Right renal pelvis (tissue), 4 donors: ENCODE measurements around the gene BMF. TPM values are rescaled to one million over a fixed set of nuclear protein-coding genes. Genes with fewer than 3 reads are reported as not detected.
"Not testable (repeated sequence)": the region's sequence is repeated elsewhere in the genome, so short reads cannot be mapped to it uniquely, and the experiment has no call there.

Experiments
- DNase-seq, 4 donors: peaks; one replicate each; pipeline ENCODE4 v3.0.0-alpha.2; 2013; ENCODE audit warnings: low read depth in 4 of 4, low spot score in 3 of 4, missing footprints in 1 of 4
- polyA plus RNA-seq, 4 donors: library from polyadenylated mRNA; unstranded; fragments of 120-200 nt; gene quantifications; one replicate each; pipeline ENCODE4 v1.2.1, GENCODE V29; 2013; ENCODE audit not compliant: insufficient read length in 4 of 4

BMF gene
- 10 to 100 TPM; 39.0 to 43.6 (median 42.2) TPM for polyA plus RNA-seq

- peak; percentile 97 to 99 (median 98) for DNase-seq
These were observed at the start of gene BMF for GRCh38 chr15:40108855-40109735. BMF (minus strand) TSS chr15:40108879; CDS start chr15:40106086, 2,793 bp downstream.

GRCh38 chr15:40157778-40158447 is 49.2 kb upstream of the BMF start:
- DNase-seq = no peak

GRCh38 chr15:40155270-40155910 is 46.7 kb upstream of the BMF start:
- DNase-seq = peak in 1 of 4 donors; percentile 51

DNA sequence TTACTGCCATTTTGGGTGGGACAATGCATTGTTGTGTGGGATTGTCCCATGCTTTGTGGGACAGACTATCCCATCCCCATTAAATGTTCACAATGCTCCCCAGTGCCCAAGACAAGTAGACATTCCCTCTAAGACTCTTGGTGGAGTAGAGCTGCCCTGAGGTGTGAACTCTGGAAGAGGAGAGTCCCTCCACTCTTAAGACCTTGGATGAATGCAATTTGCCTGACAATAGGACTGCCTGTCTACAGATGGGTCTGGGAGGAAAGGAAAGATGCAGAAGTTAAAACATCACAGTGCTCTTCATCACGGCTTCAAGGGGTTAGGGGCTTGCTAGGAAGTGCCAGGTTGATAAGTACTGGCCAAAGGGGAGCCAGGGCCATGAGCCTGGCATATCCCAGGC is 46.1 kb upstream of the BMF start:
- not testable (repeated sequence) for DNase-seq

DNA sequence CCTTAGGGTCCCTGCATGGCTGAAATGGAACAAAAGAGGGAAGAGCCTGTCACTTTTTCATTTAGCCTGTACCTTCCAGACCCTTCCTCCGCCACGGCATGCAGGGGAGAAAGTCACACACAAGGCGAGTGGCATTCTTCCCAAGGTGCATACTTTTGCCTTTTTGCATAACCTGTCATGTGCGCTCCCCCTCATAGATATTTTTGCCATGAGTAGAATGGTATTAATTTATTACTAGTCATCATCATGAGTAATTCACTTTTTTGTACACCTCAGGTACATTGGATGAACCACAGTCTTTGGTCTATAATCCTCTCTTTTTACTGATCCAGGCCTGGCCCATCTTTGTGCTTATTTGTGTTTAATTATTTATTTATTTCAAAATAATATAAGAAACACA is 43.3 kb upstream of the BMF start:
- DNase-seq = no peak

- DNase-seq = no peak
These were observed 42.8 kb upstream of the BMF start for GRCh38 chr15:40151499-40151898.

GRCh38 chr15:40150163-40150925 is 41.7 kb upstream of the BMF start:
- no peak for DNase-seq

- no peak for DNase-seq
These were observed 40.7 kb upstream of the BMF start for GRCh38 chr15:40149339-40149738.

- no peak for DNase-seq
These were observed 37.4 kb upstream of the BMF start for GRCh38 chr15:40146037-40146436.

GRCh38 chr15:40142428-40142827 is 33.7 kb upstream of the BMF start:
- DNase-seq = no peak

- not testable (repeated sequence) for DNase-seq
These were observed 29.5 kb upstream of the BMF start for GRCh38 chr15:40138201-40138570.

GRCh38 chr15:40137303-40138200 is 28.9 kb upstream of the BMF start:
- DNase-seq = no peak

DNA sequence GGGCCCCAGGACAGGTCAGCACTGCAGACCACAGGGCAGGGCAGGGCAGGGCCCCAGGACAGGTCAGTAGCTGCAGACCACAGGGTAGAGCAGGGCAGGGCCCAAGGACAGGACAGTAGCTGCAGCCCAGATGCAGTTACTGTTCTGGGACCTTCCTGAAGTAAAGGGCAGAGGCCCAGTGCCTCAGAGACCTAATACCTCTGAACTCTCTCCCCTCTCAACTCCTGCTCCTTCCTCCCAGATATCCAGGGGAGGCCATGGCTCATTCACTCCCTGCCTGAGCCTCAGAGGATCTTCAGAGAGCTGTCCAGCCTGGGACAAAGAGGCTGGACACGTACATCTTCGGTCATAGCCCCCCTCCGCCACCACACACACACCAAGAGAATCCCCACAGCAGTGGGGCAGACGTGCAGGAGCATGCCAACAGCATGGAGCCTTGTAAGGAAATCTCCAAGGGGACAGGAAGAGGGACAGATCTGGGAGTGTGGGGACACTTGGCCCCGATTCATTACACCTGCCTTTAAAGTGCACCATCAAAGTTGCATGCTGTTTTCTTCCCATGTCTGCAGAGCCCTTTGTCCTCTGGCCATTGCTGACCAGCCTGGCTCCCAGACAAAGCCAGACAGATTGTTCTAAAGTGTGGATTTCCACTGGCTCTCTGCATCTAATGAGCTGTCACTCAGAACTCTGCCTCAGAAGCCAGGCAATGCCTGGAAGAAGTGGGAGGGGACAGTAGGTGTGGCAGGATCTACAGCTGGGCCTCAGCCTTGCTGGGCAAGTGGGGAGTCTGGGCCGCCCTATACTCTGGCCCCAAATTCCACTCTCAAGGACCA is 28.0 kb upstream of the BMF start:
- no peak for DNase-seq

DNA sequence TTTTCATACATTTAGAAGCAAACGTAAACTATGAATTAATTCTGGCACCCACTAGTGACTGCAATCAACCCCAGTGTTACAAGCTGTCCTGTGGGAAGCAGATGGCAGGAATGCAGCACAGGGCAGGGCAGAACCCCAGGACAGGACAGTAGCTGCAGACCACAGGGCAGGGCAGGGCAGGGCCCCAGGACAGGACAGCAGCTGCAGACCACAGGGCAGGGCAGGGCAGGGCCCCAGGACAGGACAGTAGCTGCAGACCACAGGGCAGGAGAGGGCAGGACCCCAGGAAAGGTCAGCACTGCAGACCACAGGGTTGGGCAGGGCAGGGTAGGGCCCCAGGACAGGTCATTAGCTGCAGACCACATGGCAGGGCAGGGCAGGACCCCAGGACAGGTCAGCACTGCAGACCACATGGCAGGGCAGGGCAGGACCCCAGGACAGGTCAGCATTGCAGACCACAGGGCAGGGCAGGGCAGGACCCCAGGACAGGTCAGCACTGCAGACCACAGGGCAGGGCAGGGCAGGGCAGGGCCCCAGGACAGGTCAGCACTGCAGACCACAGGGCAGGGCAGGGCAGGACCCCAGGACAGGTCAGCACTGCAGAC is 27.3 kb upstream of the BMF start:
- DNase-seq = not testable (repeated sequence)

DNA sequence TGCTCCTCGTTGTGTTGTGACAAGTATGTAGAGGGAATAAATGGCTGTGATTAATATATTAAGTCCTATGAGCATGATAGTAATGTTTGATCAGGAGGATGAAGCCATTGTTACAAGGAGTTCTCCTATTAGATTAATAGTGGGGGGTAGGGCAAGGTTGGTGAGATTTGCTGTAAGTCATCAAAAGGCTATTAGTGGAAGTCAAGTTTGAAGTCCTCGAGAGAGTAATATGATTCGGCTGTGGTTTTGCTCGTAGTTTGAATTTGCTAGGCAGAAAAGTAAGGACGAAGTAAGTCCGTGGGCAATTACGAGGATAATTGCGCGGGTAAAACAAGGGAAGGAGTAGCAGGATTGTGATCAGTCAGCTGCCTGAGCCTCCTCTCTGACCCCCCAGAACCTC is 26.2 kb upstream of the BMF start:
- no peak for DNase-seq

DNA sequence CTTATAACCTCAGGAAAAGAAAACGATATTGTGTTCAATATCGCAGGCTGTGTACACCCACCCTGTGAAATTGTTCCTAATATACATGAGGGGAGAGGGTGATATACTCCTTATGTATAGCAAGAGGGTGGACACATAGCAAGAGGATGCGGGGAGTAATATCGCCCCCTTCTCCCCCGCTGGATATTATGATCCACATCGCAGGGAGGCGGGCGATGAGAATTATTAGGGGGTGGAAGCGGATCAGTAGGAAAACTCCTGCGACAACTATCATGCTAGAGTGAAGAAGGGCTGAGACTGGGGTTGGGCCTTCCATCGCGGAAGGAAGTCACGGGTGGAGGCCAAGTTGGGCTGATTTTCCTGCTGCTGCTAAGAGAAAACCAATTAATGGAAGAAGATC is 24.9 kb upstream of the BMF start:
- DNase-seq = no peak

DNA sequence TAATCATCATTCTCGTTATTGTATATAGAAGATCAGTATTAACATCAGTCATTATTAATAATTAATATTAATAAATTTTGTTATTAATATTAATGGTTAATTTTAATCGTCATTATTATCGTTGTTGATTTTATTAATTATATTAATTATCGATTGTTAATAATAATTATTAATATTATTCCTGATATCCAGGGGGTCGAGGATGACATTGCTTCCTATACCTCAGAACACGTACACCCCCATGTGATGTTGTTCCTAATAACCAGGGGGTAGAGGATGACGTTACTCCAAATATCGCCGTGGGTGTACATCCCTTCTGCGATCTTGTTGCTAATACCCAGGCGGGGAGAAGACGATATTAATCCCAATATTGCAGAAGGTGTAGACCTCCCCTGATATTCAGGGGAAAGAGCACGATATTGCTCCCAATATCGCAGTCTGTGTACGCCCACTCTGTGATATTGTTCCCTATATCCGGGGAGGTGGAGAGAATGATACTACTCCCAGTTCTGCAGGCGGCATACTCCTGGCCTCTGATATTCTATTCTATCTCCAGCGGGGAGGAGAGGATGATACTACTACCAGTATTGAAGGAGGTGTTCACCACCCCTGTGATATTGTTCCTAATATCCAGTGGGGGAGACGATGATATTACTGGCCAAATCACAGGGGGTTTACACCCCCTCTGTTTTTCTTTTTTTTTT is 22.3 kb upstream of the BMF start:
- no peak for DNase-seq

DNA sequence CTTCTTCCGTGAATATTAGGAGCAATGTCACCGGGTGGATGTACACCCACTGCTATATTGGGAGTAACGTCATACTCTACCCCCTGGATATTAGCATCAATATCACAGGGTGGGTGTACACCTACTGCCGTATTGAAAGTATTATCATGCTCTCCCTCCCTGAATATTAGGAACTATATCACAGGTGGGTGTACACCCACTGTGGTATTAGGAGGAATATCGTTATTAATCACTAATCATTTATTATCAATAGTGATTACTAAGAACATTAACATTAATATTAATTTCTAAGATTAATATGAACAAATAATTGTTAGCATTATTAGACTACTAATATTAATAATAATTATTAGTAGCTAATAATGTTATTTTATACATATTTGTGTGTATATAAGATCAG is 21.4 kb upstream of the BMF start:
- DNase-seq = no peak
